ENCODE results near the gene ATP1B4. TPM values are rescaled to one million over a fixed set of nuclear protein-coding genes. Genes with fewer than 3 reads are reported as not detected.

Gene ATP1B4
- total RNA-seq, 1 experiment from 2014 or later: not detected

DNA sequence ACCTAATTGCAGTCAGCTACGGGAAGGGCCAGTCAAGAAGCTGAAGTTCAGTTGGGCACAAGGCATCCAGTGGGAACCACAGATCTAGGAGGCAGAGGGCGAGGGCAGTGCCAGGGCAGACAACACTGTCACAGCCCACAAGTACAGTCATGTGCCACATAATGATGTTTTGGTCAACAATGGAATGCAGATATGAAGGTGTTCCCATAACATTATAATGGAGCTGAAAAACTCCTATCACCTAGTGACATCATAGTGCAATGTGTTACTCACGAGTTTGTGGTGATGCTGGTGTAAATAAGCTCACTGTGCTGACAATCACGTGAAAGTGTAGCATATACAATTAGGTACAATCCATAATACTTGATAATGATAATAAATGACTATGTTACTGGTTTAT is 46.1 kb upstream of the ATP1B4 start:
- no peak overlapping the region for H3K14ac ChIP-seq (ENCODE audit: insufficient read depth, low read length)
- no peaks in the 10 kb centered on the region for H3K79me1 ChIP-seq (ENCODE audit: insufficient read depth, low read depth, low read length, poor library complexity, severe bottlenecking)
- H3K9ac ChIP-seq (ENCODE audit: extremely low read depth, insufficient read length, low read length): no peak overlapping the region
- H2AK5ac ChIP-seq (ENCODE audit: insufficient read length, low read length): no peak overlapping the region
- H3K4me1 Mint-ChIP-seq: peaks cover 0 to 6% of the 10 kb centered on the region in 2 experiments; a peak in 2 of 4 replicates
- H3K4me3 Mint-ChIP-seq: no peak overlapping the region
- no peak overlapping the region for H3T11ph ChIP-seq (ENCODE audit: low read length)
- no peak overlapping the region for H2AFZ ChIP-seq (ENCODE audit: low read length)
- H2BK5ac ChIP-seq (ENCODE audit: insufficient read length, low read length): no peak overlapping the region
- H3K27ac Mint-ChIP-seq: no peak overlapping the region
- H3K36me3 Mint-ChIP-seq (ENCODE audit: insufficient read depth in 1 of 3, low read depth in 3 of 3): peaks cover 0 to 2% (median 0%) of the 10 kb centered on the region in 3 experiments; a peak in 2 of 7 replicates
- H3K23ac ChIP-seq (ENCODE audit: insufficient read length, low read depth, low read length): no peak overlapping the region
- H3K27me3 Mint-ChIP-seq (ENCODE audit: low read depth): peaks cover 60% of the 10 kb centered on the region
- peaks cover 14% of the 10 kb centered on the region for H3K9me3 ChIP-seq (ENCODE audit: control insufficient read depth, low read depth, low read length)
- H4K91ac ChIP-seq (ENCODE audit: insufficient read length, low read depth, low read length): no peak overlapping the region
- H3K27me3 ChIP-seq (ENCODE audit: insufficient read depth, low read length): peaks cover 13% of the 10 kb centered on the region; the same call in 1 of the 2 replicates
- H2BK120ac ChIP-seq (ENCODE audit: low read depth, low read length, poor library complexity, severe bottlenecking): no peak overlapping the region
- no peak overlapping the region for H3K4ac ChIP-seq (ENCODE audit: low read depth, low read length)
- H2BK15ac ChIP-seq (ENCODE audit: low read depth, low read length): no peak overlapping the region
- H2BK20ac ChIP-seq (ENCODE audit: low read depth, low read length, poor library complexity, severe bottlenecking): no peak overlapping the region
- no peak for DNase-seq
- peaks cover 42 to 49% of the 10 kb centered on the region in 2 experiments for H3K9me3 Mint-ChIP-seq
- no peak overlapping the region for H3K56ac ChIP-seq (ENCODE audit: insufficient read length, low read depth, low read length)
- WGBS (ENCODE audit: extremely low coverage, insufficient read length, low lambda C conversion rate): no CpG with 5 or more reads among the region's 4 CpGs
- H3K27ac ChIP-seq (ENCODE audit: insufficient read length, low read depth, low read length): no peak overlapping the region
- H3K18ac ChIP-seq (ENCODE audit: insufficient read length, low read depth, low read length): no peak overlapping the region
- no peak overlapping the region for H4K5ac ChIP-seq (ENCODE audit: insufficient read length, low read depth, low read length)
- no peak overlapping the region for H2BK12ac ChIP-seq (ENCODE audit: insufficient read length, low read depth, low read length)
- TF ChIP-seq, protein P1, sequence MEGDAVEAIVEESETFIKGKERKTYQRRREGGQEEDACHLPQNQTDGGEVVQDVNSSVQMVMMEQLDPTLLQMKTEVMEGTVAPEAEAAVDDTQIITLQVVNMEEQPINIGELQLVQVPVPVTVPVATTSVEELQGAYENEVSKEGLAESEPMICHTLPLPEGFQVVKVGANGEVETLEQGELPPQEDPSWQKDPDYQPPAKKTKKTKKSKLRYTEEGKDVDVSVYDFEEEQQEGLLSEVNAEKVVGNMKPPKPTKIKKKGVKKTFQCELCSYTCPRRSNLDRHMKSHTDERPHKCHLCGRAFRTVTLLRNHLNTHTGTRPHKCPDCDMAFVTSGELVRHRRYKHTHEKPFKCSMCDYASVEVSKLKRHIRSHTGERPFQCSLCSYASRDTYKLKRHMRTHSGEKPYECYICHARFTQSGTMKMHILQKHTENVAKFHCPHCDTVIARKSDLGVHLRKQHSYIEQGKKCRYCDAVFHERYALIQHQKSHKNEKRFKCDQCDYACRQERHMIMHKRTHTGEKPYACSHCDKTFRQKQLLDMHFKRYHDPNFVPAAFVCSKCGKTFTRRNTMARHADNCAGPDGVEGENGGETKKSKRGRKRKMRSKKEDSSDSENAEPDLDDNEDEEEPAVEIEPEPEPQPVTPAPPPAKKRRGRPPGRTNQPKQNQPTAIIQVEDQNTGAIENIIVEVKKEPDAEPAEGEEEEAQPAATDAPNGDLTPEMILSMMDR (conservative IDR thresholded peaks at IDR 0.05): no peak
- peaks cover 5% of the 10 kb centered on the region for H3K23me2 ChIP-seq (ENCODE audit: insufficient read length, low read depth, low read length, poor library complexity, severe bottlenecking)
- H3K79me2 ChIP-seq (ENCODE audit: insufficient read depth, low read length): no peaks in the 10 kb centered on the region
- no peak overlapping the region for H4K8ac ChIP-seq (replicated peaks; ENCODE audit: insufficient read length, low read depth, low read length)
- no peaks in the 10 kb centered on the region for H3K4me1 ChIP-seq (ENCODE audit: insufficient read depth, low read length)
- H3K4me2 ChIP-seq (ENCODE audit: insufficient read depth, insufficient read length, low read length): no peak overlapping the region
- H4K20me1 ChIP-seq (ENCODE audit: control insufficient read depth, insufficient read depth, insufficient read length): no peaks in the 10 kb centered on the region

Measured in H9 (cell line).